Nucleus accumbens (tissue), 56 donors: ENCODE measurements around the gene NBAS.

Experiments
- DNase-seq, 56 donors: peaks; one replicate each; lab custom pipeline; 2025; lab: John Stamatoyannopoulos, UW

Gene NBAS

GRCh38 chr2:15186118-15186517, 375.0 kb downstream of the NBAS start:
- no peak for DNase-seq

GRCh38 chr2:15184491-15184890, 376.6 kb downstream of the NBAS start:
- DNase-seq = no peak

DNA sequence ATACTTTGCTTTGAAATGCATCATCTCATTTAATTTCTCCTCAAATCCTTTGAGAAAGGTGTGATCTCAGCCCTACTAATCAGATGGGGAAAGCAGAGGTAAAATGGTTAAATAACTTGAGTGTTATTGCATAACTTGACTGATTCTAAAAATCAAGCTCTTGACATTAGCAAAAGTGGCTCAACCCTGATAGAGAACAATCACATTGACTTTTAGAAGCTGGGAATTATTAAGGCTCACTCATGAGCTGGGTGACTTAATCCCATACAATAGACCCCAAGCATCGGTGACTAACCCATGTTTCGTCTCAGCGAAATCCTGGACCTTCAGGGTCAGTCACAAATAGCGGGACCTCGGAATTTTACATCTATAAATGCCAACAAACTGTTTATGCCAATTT, 378.9 kb downstream of the NBAS start:
- DNase-seq = no peak

- DNase-seq = no peak
These were observed 379.9 kb downstream of the NBAS start for GRCh38 chr2:15181092-15181745.

GRCh38 chr2:15180379-15180778, 380.8 kb downstream of the NBAS start:
- DNase-seq = no peak

DNA sequence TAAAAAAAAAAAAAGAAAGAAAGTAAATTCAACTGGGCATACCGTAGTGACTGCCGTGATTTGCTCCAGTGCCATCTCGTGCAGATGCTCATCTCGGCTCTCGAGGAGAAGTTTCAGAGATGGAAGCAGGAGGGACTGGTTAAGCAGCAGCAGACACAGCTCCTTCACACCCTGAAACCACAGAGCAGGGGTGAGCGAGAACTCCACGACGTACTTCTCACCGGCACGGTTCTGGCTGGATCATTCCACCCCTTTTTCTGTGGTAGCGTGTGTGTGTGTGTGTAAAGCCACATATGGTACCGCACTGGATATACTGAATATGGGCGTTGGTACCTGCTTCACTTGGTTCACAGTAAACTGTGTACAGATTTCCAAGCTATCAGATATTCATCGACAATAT, 382.2 kb downstream of the NBAS start:
- DNase-seq = no peak

- DNase-seq = peak in 15 of 56 donors; percentile 10 to 60 (median 20)
These were observed 384.0 kb downstream of the NBAS start for GRCh38 chr2:15177103-15177502.

DNA sequence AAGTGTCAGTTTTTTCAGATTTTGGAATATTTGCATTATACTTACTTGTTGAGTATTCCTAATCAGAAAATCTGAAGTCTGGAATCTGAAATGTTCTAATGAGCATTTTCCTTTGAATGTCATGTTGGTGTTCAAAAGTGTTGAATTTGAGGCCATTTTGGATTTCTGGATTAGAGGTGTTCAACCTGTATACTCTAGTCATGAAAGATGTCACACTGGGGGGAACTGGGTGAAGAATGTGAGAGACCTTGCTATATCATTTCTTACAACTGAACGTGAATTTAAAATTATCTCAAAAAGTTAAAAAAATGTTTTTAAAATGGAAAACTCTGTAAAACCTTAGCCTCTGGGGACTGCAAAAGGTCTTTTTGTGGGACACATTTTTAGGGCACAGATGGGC, 384.5 kb downstream of the NBAS start:
- DNase-seq = no peak

DNA sequence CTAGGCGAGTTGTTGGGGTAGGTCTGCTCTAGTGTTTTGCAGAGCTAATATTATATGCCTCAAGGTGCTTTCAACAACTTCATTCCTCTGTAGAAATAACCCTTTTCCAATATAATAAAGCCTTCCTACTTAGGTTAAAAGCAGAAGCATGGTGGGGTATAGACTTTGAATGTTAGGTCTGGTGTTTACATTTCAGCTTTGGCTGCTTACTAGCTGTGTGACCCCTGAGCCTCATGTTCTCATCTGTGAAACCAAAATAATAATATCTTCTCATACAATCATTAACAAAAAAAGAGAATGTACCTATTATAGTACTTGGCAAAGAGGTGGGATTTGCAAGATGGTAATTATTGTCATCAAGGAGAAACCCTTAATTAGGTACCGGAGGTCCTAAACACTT, 386.6 kb downstream of the NBAS start:
- no peak for DNase-seq

- no peak for DNase-seq
These were observed 387.6 kb downstream of the NBAS start for GRCh38 chr2:15173501-15173900.

DNA sequence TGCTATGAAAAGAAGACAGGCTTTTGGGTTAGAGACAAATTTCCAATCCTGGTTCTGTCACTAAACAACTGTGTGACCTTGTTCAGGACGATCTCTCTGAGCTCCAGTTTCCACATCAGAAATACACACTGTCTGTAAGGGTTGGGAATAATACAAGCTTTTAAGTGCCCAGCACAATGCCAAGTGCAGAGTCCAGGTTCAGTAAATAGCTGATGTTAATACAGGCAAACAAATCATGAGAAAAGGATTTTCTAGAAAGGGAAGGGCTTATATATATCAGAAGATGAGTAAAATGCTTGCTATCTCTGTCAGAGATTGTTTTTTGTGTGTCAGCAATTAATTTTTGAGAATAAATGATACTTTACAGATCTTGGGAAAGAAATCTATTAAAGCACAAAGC, 388.3 kb downstream of the NBAS start:
- DNase-seq = no peak

DNA sequence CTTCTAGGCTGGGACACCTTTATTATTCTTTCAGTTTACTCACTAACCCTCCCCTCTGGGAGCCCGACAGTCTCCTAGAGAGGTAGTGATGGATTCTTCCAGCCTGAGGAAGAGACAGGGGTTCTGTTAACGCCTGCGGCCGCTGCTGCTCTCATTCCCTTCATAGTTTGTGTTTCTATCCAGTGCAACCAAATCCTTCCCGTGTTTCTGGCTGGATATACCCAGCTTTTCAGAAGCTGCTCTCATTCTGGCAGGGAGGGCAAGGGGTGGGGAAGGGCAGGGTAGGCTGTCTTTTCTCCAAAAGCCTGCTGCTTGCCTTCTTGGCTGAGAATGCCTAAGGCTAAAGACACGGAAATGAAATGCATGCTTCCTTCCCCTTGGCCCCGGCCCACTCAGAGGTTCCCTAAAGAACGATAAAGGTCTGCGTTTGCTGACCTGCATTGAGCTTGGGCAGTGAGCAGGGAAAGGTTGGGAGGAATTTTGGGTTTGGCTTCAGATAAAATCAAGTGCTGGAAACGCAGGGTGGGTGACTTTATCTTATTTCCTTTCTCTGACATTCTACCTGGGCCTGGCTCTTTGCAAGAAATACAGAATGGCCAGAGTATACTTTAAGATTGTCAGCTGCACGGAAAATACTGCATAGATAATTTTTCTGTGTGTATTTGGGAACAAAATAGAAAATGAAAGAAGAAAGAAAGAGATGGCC, 390.9 kb downstream of the NBAS start:
- DNase-seq = no peak

GRCh38 chr2:15169326-15170069, 391.6 kb downstream of the NBAS start:
- no peak for DNase-seq

DNA sequence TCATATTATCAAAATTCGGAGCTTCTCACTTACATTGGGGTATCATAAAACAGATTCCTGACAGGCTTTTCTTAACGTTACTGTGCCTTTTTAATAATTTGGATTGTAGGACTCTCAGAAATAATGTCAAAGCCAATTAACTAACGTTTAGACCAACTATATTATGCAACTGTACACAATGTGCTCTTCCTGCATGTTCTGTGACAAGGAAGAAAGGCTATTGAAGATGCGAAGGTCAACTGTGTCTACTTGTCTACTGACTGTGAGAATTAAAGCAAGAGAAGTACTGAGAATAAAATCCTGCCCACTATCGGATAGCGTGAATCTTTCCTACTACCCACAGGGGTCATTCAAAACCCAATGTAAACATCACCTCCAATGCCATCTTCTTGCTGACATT, 393.0 kb downstream of the NBAS start:
- DNase-seq = no peak

- DNase-seq = no peak
These were observed 394.3 kb downstream of the NBAS start for GRCh38 chr2:15166878-15167277.

DNA sequence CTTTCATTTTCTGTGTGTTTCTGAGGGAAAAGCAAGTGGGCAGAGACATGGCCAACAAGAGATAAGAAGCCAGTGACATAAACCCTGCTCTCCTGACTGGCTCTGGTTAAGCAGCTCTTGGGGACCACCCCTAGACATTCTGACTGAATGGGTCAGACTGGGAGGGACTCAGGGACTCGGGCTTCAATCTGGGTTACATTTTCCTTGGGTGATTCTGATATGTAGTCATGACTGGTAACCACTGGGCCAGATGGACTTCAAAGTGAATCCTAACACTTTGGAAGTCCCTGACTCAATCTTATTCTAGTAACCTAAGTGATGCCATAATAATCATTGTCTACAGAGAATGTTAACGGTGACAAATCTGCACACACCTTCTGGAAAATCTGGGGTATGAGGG, 397.8 kb downstream of the NBAS start:
- DNase-seq = no peak

GRCh38 chr2:15162620-15163019, 398.5 kb downstream of the NBAS start:
- no peak for DNase-seq

DNA sequence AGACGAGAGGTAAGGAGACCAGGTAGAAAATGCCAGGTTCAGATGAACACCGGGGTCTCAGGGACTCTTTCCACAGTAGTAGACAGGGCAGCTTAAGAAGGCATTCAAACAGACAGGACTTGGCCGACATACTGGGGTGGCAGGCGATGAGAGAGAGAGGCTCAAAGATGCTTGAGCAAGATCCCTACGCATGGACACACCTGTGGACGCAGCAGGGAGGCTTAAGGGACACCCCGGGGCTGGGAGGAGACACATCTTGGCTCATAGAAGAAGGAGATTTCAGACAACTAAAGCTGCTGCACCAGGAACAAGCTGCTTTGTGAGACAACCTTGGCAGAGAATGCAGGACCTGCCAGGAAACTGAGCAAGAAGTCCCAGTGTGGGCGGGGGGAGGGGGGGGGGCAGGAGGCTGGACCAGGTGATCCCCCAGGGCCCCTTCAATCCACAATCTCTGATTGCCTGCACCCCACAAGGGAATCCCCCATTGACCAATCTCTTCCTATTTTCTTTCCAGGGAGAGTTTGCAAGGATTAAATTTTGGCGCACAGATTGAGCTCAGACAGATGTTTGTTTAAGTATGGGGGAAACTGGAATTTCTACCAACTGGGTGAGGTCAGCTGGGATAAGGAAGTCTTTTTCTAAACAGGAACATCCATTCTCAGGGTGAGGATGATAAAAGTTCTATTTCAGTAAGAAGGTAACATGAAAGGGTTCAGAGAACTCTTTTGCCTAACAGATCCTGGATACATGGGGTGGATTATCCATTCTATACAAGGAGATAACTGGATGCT, 400.7 kb downstream of the NBAS start:
- DNase-seq = no peak

DNA sequence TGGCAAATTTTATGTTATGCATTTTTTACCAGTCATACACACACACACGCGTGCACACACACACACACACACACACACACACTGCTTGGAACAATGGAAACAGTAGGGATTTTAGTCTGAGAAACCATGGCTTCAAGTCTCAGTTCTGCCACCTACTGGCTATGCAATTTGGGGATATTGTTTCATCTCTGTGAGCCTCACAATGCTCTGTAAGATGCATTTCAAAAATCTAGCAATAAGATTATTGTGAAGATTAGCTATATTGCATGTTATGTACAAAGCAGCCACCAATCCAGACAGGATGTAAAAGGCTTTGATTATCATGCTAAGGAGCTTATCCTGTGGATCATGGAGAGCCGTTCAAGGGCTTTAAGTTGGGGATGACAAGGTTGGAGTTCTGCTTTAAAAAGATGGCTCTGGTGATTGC, 401.4 kb downstream of the NBAS start:
- peak in 23 of 56 donors; percentile 3 to 61 (median 16) for DNase-seq

- no peak for DNase-seq
These were observed 401.9 kb downstream of the NBAS start for GRCh38 chr2:15159206-15159605.

- DNase-seq = no peak
These were observed 402.6 kb downstream of the NBAS start for GRCh38 chr2:15158532-15158931.
